ENCODE measurements around the gene UBE2O. TPM values are rescaled to one million over a fixed set of nuclear protein-coding genes. Genes with fewer than 3 reads are reported as not detected.

UBE2O gene
- total RNA-seq, 2 experiments from 2014 or later, result 24.5 to 25.2 TPM

- Mint-ChIP-seq H3K9me3 (no peaks in the 10 kb centered on the region), H3K4me3 (no peak overlapping the region), H3K36me3 (no peaks in the 10 kb centered on the region), H3K27me3 (no peaks in the 10 kb centered on the region), H3K4me1 (ENCODE audit: low read depth) (peaks cover 19% of the 10 kb centered on the region), H3K27ac (no peak overlapping the region)
- no peak for DNase-seq
- CTCF ChIA-PET, result interaction anchor here (0.7 to 2.3 kb wide), 5 partner anchors 9 to 1103 kb away, joined by 3 to 12 read pairs (median 4); no protein-coding TSS in a partner anchor
- intact Hi-C loops (cut with micrococcal nuclease), result no loop called here
- POLR2A ChIA-PET, result no interaction called here
Measured at GRCh38 chr17:76417499-76418143, 35.3 kb downstream of the UBE2O start.

GRCh38 chr17:76416899-76417298 lies 36.1 kb downstream of the UBE2O start:
- Mint-ChIP-seq H3K9me3 (no peaks in the 10 kb centered on the region), H3K4me3 (no peak overlapping the region), H3K27ac (no peak overlapping the region), H3K4me1 (ENCODE audit: low read depth) (peaks cover 19% of the 10 kb centered on the region), H3K36me3 (no peaks in the 10 kb centered on the region), H3K27me3 (no peaks in the 10 kb centered on the region)
- DNase-seq, result no peak
- ChIA-PET CTCF (interaction anchor here (1.1 to 2.3 kb wide), 3 partner anchors 8 to 31 kb away, joined by 4 to 12 read pairs (median 11); no protein-coding TSS in a partner anchor), POLR2A (no interaction called here)
- intact Hi-C loops (cut with micrococcal nuclease), result no loop called here

DNA sequence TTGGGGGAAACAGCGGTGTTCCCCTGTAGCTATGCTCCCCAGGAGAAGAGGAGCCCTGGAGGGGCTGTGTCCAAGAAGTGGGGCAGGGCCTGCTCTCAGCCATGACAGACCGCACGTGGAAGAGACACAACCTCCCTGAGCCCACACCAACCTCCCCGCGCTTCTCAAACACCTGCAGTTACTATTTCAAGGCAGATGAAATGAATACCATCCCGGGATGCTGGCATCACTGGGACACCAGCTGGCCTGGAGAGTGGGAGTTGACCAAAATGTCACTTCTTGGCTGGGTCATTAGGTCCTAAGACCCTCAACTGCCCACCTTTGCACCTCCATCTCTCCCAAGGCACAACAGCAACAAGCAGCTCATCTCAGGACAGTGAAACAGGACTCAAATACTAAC lies 36.5 kb downstream of the UBE2O start:
- Mint-ChIP-seq H3K4me1 (ENCODE audit: low read depth) (peaks cover 19% of the 10 kb centered on the region), H3K27ac (no peak overlapping the region), H3K27me3 (no peaks in the 10 kb centered on the region), H3K36me3 (no peaks in the 10 kb centered on the region), H3K9me3 (no peaks in the 10 kb centered on the region), H3K4me3 (no peak overlapping the region)
- ChIA-PET CTCF (interaction anchor here (0.9 to 2.3 kb wide), 3 partner anchors 8 to 32 kb away, joined by 3 to 12 read pairs (median 11); partner anchors contain the start of gene SPHK1), POLR2A (no interaction called here)
- intact Hi-C loops (cut with micrococcal nuclease), result no loop called here
- DNase-seq, result no peak

- DNase-seq, result no peak
- Mint-ChIP-seq H3K36me3 (no peaks in the 10 kb centered on the region), H3K4me3 (no peak overlapping the region), H3K9me3 (no peaks in the 10 kb centered on the region), H3K27me3 (no peaks in the 10 kb centered on the region), H3K4me1 (ENCODE audit: low read depth) (peaks cover 19% of the 10 kb centered on the region), H3K27ac (no peak overlapping the region)
- ChIA-PET POLR2A (no interaction called here), CTCF (interaction anchor here (0.7 to 2.3 kb wide), 3 partner anchors 18 to 124 kb away, joined by 3 to 12 read pairs (median 3); partner anchors contain the start of gene SPHK1)
- intact Hi-C loops (cut with micrococcal nuclease), result no loop called here
Measured at GRCh38 chr17:76415786-76416185, 37.2 kb downstream of the UBE2O start.

DNA sequence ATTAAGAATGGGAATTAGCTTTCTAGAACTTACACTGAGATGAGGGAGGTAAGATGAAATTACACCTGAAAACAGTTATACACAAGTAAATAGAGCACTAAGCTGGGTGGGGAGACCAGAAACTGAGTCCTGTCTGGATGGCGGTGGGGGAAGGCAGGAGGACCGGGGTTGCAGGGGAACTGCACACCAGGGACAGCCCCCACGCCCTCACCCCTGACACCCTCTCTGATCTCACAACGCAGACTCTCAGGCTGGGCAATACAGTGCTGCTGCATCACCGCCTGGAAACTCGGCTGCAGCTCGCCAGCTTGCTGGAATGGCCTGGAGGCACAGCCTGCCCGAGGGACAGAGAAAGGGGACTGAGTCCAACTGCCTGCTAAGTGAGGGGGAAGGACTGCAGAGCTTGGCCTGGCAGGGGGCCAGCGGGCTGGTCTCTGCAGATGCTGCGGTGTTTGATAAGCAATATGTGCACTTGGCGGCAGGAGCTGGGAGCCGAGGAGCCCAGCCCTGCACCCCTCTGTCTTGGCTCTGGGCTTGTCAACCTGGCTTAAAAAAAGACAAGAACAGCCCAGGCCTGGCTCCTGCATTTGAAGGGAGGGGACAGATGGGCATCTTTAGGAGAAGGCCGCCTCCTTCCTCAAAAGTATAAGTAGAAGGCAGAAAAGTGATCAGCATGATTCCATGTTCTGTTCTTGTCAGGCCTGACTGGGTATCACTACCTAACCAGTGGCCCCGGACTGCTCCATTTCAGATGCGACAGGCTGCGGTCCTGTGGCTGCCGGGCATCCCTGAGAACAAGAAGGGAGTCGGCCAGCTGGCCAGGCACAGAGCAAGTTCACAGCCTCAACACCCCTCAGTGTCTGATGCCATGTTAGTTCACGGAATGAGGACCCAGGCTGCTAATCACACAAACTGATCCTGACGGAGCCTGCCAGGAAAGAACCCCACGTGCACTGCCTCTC lies 38.3 kb downstream of the UBE2O start:
- Mint-ChIP-seq H3K27ac (no peak overlapping the region), H3K4me3 (no peak overlapping the region), H3K27me3 (no peaks in the 10 kb centered on the region), H3K36me3 (no peaks in the 10 kb centered on the region), H3K9me3 (no peaks in the 10 kb centered on the region), H3K4me1 (ENCODE audit: low read depth) (peaks cover 11% of the 10 kb centered on the region)
- DNase-seq, result no peak
- intact Hi-C loops (cut with micrococcal nuclease), result no loop called here
- ChIA-PET CTCF (interaction anchor here (0.7 to 1.7 kb wide), 4 partner anchors 16 to 400 kb away, joined by 3 to 8 read pairs (median 4); no protein-coding TSS in a partner anchor), POLR2A (no interaction called here)

DNA sequence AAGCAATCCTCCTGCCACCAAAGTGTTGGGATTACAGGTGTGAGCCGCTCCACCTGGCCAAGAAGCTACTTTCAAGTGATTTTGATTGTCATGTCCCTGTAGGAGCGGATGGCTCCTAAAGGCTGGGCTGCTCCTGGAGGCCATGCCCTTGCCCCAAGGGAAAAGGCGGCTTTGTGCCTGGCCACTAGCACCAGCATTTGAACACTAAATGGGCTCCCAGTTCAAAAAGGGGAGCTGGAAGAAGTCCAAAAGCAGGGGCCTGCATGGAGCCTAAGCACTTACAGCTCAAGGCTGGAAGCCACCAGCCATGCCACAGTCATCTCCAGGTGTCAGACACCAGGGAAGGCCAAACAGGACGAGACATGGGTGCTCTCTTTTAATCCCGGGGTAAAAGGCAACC lies 41.7 kb downstream of the UBE2O start:
- Mint-ChIP-seq H3K27ac (no peak overlapping the region), H3K4me1 (ENCODE audit: low read depth) (peaks cover 12% of the 10 kb centered on the region), H3K4me3 (no peak overlapping the region), H3K9me3 (no peaks in the 10 kb centered on the region), H3K36me3 (no peaks in the 10 kb centered on the region), H3K27me3 (no peaks in the 10 kb centered on the region)
- intact Hi-C loops (cut with micrococcal nuclease), result no loop called here
- ChIA-PET CTCF (interaction anchor here (0.7 to 6.8 kb wide), 9 partner anchors 12 to 94 kb away, joined by 3 to 72 read pairs (median 3); partner anchors contain the start of gene UBE2O), POLR2A (interaction anchor here (0.5 kb wide), 1 partner anchor 645 kb away, joined by 3 read pairs; no protein-coding TSS in a partner anchor)
- DNase-seq, result no peak

- Mint-ChIP-seq H3K4me1 (ENCODE audit: low read depth) (peaks cover 12% of the 10 kb centered on the region), H3K27ac (no peak overlapping the region), H3K4me3 (no peak overlapping the region), H3K9me3 (no peaks in the 10 kb centered on the region), H3K36me3 (no peaks in the 10 kb centered on the region), H3K27me3 (no peaks in the 10 kb centered on the region)
- POLR2A ChIA-PET, result interaction anchor here (0.5 kb wide), 1 partner anchor 644 kb away, joined by 3 read pairs; no protein-coding TSS in a partner anchor
- intact Hi-C loops (cut with micrococcal nuclease), result no loop called here
- no peak for DNase-seq
- CTCF ChIA-PET, result interaction anchor here (0.6 to 6.8 kb wide), 12 partner anchors 12 to 1342 kb away, joined by 3 to 72 read pairs (median 4); partner anchors contain the start of genes AANAT and UBE2O
Measured at GRCh38 chr17:76410328-76410965, 42.5 kb downstream of the UBE2O start.

DNA sequence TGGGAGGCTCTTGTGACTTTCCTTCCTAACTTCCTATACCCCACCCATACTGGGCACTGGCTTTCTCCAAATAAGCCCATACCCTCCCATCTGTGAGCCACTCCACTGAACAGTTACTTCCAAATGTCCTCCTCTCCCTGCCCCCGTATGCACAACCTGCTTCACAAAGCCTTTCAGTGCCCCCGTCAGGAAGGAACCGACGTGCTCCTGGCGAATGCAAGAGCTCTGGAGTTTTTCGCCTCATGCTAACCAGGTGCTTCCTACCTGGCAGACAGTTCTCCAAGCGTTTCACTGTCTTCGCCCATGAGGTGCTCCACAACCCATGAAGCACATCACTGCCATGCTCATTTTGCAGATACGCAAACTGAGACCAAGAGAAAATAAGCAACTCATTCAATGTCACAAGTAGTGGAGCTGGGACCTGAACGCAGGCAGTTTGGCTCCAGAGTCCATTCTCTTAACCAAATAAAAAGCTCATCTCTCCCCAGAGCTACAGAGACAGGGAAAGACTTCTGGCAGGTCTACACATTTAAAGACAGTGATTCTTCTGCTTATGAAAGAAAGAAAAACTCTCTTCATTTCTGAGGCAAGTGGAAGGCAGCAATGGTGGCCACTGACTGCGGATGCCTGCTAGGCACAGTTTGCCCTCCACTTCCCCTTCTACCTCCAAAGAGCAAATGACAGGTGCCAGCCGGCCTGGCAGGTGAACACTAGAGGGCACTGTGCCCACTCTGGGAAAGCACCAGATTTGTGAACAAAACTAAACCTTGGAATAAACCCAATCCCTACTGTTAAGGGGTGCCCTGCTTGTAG lies 44.7 kb downstream of the UBE2O start:
- ChIA-PET CTCF (interaction anchor here (0.6 to 6.8 kb wide), 27 partner anchors 9 to 454 kb away, joined by 3 to 72 read pairs (median 4); partner anchors contain the start of genes AANAT, PRPSAP1, RHBDF2 and UBE2O), POLR2A (no interaction called here)
- Mint-ChIP-seq H3K9me3 (no peaks in the 10 kb centered on the region), H3K36me3 (peaks cover 6% of the 10 kb centered on the region), H3K27ac (no peak overlapping the region), H3K4me1 (ENCODE audit: low read depth) (peaks cover 8% of the 10 kb centered on the region), H3K27me3 (no peaks in the 10 kb centered on the region), H3K4me3 (no peak overlapping the region)
- peak; percentile 82 for DNase-seq
- intact Hi-C loops (cut with micrococcal nuclease), result loop anchor here (1.0 to 5.0 kb wide), 3 partner anchors 39 to 98 kb away; no protein-coding TSS in a partner anchor

DNA sequence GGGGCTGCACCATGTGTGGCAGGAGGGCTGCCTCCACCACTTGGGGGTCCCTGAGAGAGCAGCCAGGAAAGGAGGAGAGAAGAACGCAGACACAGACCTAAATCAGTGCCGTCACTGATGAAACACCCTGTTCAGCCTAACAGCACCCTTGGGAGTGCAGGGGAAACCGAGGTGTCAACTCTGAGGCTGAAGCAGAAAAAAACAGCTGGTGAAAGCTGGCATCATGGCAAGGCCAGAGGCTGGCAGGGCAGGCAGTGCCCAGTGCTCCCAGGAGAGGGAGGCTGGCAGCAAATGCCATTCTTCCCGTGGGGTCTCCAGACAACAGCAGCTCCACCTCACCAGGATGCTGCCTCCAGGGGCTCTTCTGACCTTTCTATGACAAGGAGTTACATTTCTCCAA lies 45.4 kb downstream of the UBE2O start:
- intact Hi-C loops (cut with micrococcal nuclease), result loop anchor here (5.0 kb wide), 1 partner anchor 40 kb away; no protein-coding TSS in a partner anchor
- H3K4me3 Mint-ChIP-seq, result no peak overlapping the region
- ChIA-PET POLR2A (no interaction called here), CTCF (interaction anchor here (0.8 to 6.8 kb wide), 9 partner anchors 9 to 107 kb away, joined by 3 to 72 read pairs (median 11); partner anchors contain the start of genes AANAT, PRPSAP1, RHBDF2 and UBE2O)
- H3K9me3 Mint-ChIP-seq, result no peaks in the 10 kb centered on the region
- no peak overlapping the region for H3K27ac Mint-ChIP-seq
- H3K27me3 Mint-ChIP-seq, result no peaks in the 10 kb centered on the region
- no peak for DNase-seq
- peaks cover 4% of the 10 kb centered on the region for H3K4me1 Mint-ChIP-seq (ENCODE audit: low read depth)
- peaks cover 8% of the 10 kb centered on the region for H3K36me3 Mint-ChIP-seq

DNA sequence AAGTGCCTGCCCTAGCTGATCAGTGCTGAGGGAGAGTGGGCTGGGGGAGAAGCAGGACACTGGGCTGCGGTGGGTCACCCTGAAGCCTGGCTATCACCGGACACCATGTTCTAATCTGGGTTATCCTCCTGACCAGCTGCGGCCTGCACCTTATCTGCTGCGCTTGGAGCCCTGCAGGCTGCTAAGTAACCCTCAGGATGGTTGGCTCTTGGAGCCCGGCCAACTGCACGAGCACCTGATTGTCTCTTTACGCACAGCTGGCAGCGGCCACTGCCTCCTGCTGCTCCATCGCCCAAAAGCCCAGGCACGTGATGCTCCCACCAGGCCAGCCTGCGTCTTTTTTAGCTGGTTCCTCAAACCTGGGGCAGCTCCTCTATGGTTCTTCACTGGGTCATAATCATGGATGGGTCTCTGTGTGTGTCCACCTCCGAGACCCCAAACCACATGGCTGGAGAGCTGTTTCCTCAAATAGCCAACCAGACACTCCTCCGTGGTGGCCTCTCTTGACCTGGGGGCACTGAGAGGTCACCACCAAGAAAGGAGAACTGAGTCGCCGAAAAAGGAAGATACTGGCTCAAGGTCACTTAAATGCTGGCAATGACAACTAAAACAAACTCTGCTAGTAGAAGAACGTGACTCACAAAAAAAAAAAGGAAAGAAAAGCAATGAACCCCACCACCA lies 46.8 kb downstream of the UBE2O start:
- H3K4me3 Mint-ChIP-seq, result no peak overlapping the region
- peaks cover 4% of the 10 kb centered on the region for H3K4me1 Mint-ChIP-seq (ENCODE audit: low read depth)
- H3K27me3 Mint-ChIP-seq, result no peaks in the 10 kb centered on the region
- no peaks in the 10 kb centered on the region for H3K9me3 Mint-ChIP-seq
- H3K27ac Mint-ChIP-seq, result no peak overlapping the region
- CTCF ChIA-PET, result interaction anchor here (0.9 to 1.4 kb wide), 3 partner anchors 22 to 105 kb away, joined by 3 to 4 read pairs (median 3); no protein-coding TSS in a partner anchor
- no peak for DNase-seq
- H3K36me3 Mint-ChIP-seq, result peaks cover 19% of the 10 kb centered on the region
- intact Hi-C loops (cut with micrococcal nuclease), result loop anchor here (5.0 kb wide), 1 partner anchor 41 kb away; no protein-coding TSS in a partner anchor
- POLR2A ChIA-PET, result no interaction called here

Data from activated CD4-positive, alpha-beta memory T cell treated with anti-CD3 and anti-CD28 coated beads for 36 hours (primary cell).